Pancreas (tissue), 10 donors: ENCODE results near the gene TSPAN11. TPM values are rescaled to one million over a fixed set of nuclear protein-coding genes. Genes with fewer than 3 reads are reported as not detected.

Source experiments
- ATAC-seq, 4 donors: fragments of 200-7000 bp; cut with Tn5 transposase; one replicate each; pipeline versions ENCODE4 v1.8.0 to v1.9.1; 2020; ENCODE audit warnings: mild to moderate bottlenecking in 4 of 4, moderate library complexity in 4 of 4
- DNase-seq, 6 donors: peaks; one replicate each; pipeline ENCODE4 v3.0.0-alpha.2; 2020
- FAIRE-seq: peaks from 2 replicates; lab custom pipeline; 2012; peaks lifted over from hg19 to GRCh38; lab: Jason Lieb, UNC
- H3K27ac ChIP-seq, 4 donors: fragments of 200-600 bp; sonication (generic); 1 replicate in 3 of 4; 2 replicates in 1 of 4; pipeline versions ENCODE4 v1.5.0 to v1.8.0; 2020
- H3K27me3 ChIP-seq, 4 donors: fragments of 200-600 bp; one replicate each; pipeline ENCODE4 v1.8.0; 2021
- H3K36me3 ChIP-seq, 3 donors: fragments of 200-600 bp; sonication (generic) in 1 of 3; one replicate each; pipeline versions ENCODE4 v1.5.0 to v1.8.0; 2020 to 2021
- H3K4me1 ChIP-seq, 3 donors: fragments of 200-600 bp; one replicate each; pipeline ENCODE4 v1.8.0; 2021
- H3K4me3 ChIP-seq, 4 donors: fragments of 200-600 bp; sonication (generic) in 2 of 4; one replicate each; pipeline versions ENCODE4 v1.5.0 to v1.8.0; 2020 to 2021
- H3K9me3 ChIP-seq, 4 donors: fragments of 200-600 bp; one replicate each; pipeline ENCODE4 v1.8.0; 2021
- CTCF ChIP-seq, 4 donors: fragments of 200-600 bp; sonication (generic) in 3 of 4; IDR thresholded peaks; one replicate each; pipeline versions ENCODE4 v1.5.0 to v1.8.0; 2021; ENCODE audit warnings: antibody characterized with exemption in 4 of 4
- WGBS, 2 donors: extraction: QIAGEN DNeasy Blood & Tissue Kit; methylation state at CpG; one replicate each; pipeline ENCODE4 v1.1.7; 2013; 5-methylcytosine and 5-hydroxymethylcytosine counted together
- intact Hi-C, 3 donors: fragments of 100-400 bp; cut with DNase I; formaldehyde crosslinking; loops; one replicate each; pipeline versions ENCODE4 v1.11.1 to v1.14.2; 2022
- polyA plus RNA-seq, 2 donors: library from polyadenylated mRNA; stranded (reverse); fragments of 200-250 nt; gene quantifications; one replicate each; pipeline ENCODE4 v1.2.3, GENCODE V29; 2013
- total RNA-seq, 6 donors: library from RNA; stranded (reverse); fragmentation: NEBNext Ultra II Directional in 4 of 6; extraction: Animal tissue kit (Norgen Biotek cat#: 25700) in 4 of 6; gene quantifications; one replicate each; pipeline versions ENCODE4 v1.2.1 to v1.2.4, GENCODE V29; 2021 to 2023
- donor health status: healthy with polysubstance abuse.
- donor health status: DM: no; HTN: no; CAD: no; lungs with moderate emphysema.
- donor health status: DM: no; HTN: no; CAD: no.
- donor health status: control.
- donor health status: control.
- donor health status: Bipolar disorder and iron deficiency.
- donor health status: DM: yes; HTN: yes; CAD: no.
- donor health status: DM: no; HTN: no; CAD: no.
- donor health status: DM: no; HTN: no; CAD: no.
- donor health status: DM: yes; HTN: yes; CAD: no.

The TSPAN11 gene
- total and polyA plus RNA-seq, 8 donors, result 0.13 to 2.2 (median 0.44) TPM

GRCh38 chr12:30909349-30910037, 17.1 kb upstream of the TSPAN11 start:
- no peak overlapping the region for H3K27ac ChIP-seq
- no peaks in the 10 kb centered on the region for H3K4me1 ChIP-seq
- H3K4me3 ChIP-seq, result no peak overlapping the region
- DNase-seq (no peak), ATAC-seq (peak in 1 of 4 donors; percentile 31), FAIRE-seq (no peak)
- no peak for TF ChIP-seq CTCF (IDR thresholded peaks at IDR 0.05)
- 66 to 67% methylated on average over 5 of the region's 5 CpGs for WGBS, 2 donors
- intact Hi-C loops, result no loop called here
- H3K36me3 ChIP-seq, result no peaks in the 10 kb centered on the region
- no peaks in the 10 kb centered on the region for H3K27me3 ChIP-seq
- H3K9me3 ChIP-seq, result no peaks in the 10 kb centered on the region

- no peak overlapping the region for H3K27ac ChIP-seq
Observed at GRCh38 chr12:30910038-30910350, 16.6 kb upstream of the TSPAN11 start.

GRCh38 chr12:30911207-30911606, 15.3 kb upstream of the TSPAN11 start:
- no peak for TF ChIP-seq CTCF (IDR thresholded peaks at IDR 0.05)
- H3K4me1 ChIP-seq, result no peaks in the 10 kb centered on the region
- no peaks in the 10 kb centered on the region for H3K9me3 ChIP-seq
- no peak overlapping the region for H3K27ac ChIP-seq
- no peaks in the 10 kb centered on the region for H3K27me3 ChIP-seq
- H3K36me3 ChIP-seq, result no peaks in the 10 kb centered on the region
- ATAC-seq (no peak), FAIRE-seq (no peak), DNase-seq (no peak)
- no peak overlapping the region for H3K4me3 ChIP-seq
- intact Hi-C loops, result no loop called here
- 29 to 34% methylated on average over 6 of the region's 6 CpGs for WGBS, 2 donors

More at GRCh38 chr12:30910038-30910350, 16.6 kb upstream of the TSPAN11 start:
- no peak for TF ChIP-seq CTCF (IDR thresholded peaks at IDR 0.05)
- no peak for DNase-seq
- H3K4me1 ChIP-seq, result no peaks in the 10 kb centered on the region
- FAIRE-seq, result no peak
- ATAC-seq, result no peak
- intact Hi-C loops, result no loop called here
- H3K4me3 ChIP-seq, result no peak overlapping the region
- no peaks in the 10 kb centered on the region for H3K9me3 ChIP-seq
- no peaks in the 10 kb centered on the region for H3K27me3 ChIP-seq
- 94 to 95% methylated on average over 1 of the region's 1 CpG for WGBS, 2 donors
- no peaks in the 10 kb centered on the region for H3K36me3 ChIP-seq

GRCh38 chr12:30913323-30913722, 13.2 kb upstream of the TSPAN11 start:
- H3K36me3 ChIP-seq, result no peaks in the 10 kb centered on the region
- DNase-seq (no peak), FAIRE-seq (no peak), ATAC-seq (no peak)
- intact Hi-C loops, result no loop called here
- no peaks in the 10 kb centered on the region for H3K27me3 ChIP-seq
- H3K9me3 ChIP-seq, result no peaks in the 10 kb centered on the region
- no peaks in the 10 kb centered on the region for H3K4me1 ChIP-seq
- H3K4me3 ChIP-seq, result no peak overlapping the region
- 65 to 72% methylated on average over 4 of the region's 4 CpGs for WGBS, 2 donors
- no peak overlapping the region for H3K27ac ChIP-seq
- TF ChIP-seq CTCF (IDR thresholded peaks at IDR 0.05), result no peak

GRCh38 chr12:30914986-30915591, 11.5 kb upstream of the TSPAN11 start:
- intact Hi-C loops, result no loop called here
- Histone ChIP-seq H3K4me3 (no peak overlapping the region), H3K36me3 (no peaks in the 10 kb centered on the region), H3K27ac (no peak overlapping the region), H3K9me3 (no peaks in the 10 kb centered on the region), H3K27me3 (no peaks in the 10 kb centered on the region), H3K4me1 (no peaks in the 10 kb centered on the region)
- 81% methylated on average over 9 of the region's 9 CpGs for WGBS, 2 donors
- no peak for DNase-seq
- FAIRE-seq, result no peak
- TF ChIP-seq CTCF (IDR thresholded peaks at IDR 0.05), result no peak
- no peak for ATAC-seq
